Stimulated activated naive CD8-positive, alpha-beta T cell treated with anti-CD3 and anti-CD28 coated beads, Interleukin-15, Interleukin-2, amounts not matched to agents 100 U/mL and 50 U/mL, for 24 hours (primary cell): Measurements from ENCODE around the gene SLC35F3.
"Not testable (repeated sequence)": the region's sequence is repeated elsewhere in the genome, so short reads cannot be mapped to it uniquely, and the experiment has no call there.

Source experiments
- ATAC-seq: fragments of 150-1000 bp; cut with Tn5 transposase; one replicate; pipeline ENCODE4 v1.10.0; 2021
- DNase-seq: peaks from one replicate; pipeline ENCODE4 v3.0.0; 2021

Gene SLC35F3

DNA sequence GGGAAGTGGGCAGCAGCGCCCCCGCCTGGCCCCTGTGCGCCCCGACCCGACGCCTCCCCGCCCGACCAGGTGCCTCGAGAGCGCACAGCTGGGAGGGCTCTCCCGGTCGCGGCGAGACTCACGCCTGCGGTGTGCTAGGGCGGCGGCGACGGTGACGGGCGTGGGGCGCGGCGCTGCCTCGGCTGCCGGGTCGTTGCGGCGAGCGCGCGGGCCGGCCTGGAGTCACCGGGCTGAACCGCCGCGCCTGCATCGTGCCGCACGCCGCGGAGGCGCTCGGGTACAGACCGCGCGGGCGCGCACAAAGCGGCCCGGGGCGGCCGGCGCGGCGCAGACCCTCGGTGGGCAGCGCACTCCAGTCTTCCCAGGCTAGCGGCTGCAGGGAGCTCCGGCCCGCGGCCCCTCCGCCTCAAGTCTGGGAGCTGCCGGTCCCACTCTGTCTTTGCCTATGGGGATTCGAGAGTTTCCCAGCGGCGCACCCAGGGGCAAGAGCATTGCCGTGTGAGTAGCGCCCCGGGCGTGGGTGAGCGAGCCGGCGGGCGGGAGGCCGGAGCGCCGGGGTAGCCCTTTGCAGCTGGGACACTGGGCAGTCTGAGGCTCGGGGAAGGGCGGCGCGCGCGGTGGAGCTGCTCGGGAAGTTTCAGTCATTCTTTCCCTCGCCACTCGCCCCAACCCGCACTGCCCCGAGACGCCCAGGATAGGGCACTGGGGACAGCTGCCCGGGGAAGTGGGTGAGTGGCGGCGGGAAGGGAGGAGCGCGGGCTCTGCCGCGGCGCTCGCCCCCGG, at the start of gene SLC35F3:
Gene SLC35F3 (plus strand): TSS at position 44 of the 783 bp plus-strand sequence.
- peak; percentile 24 for DNase-seq
- ATAC-seq: peak; percentile 40

DNA sequence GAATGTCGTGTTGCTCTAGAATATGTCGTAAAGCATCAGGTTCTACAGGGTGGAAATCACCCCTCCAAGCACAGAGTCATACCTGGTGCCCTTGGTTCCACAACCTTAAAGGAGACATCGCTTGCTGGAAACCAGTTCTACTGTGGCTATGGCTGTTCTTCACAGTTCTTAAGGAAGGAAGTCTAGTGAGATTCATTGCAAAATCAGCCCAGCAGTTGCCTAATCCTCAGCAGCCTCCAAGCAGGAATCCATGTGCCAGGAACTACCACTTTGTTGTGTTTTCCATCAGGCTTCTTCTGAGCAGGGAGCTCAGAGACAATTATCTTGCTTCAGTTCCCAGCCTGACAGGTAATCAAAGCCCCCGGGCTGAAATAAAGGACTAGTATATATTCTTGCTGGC, 45.0 kb upstream of the SLC35F3 start:
- DNase-seq: no peak
- no peak for ATAC-seq

GRCh38 chr1:233863901-233864545, 40.5 kb upstream of the SLC35F3 start:
- no peak for DNase-seq
- ATAC-seq: no peak

DNA sequence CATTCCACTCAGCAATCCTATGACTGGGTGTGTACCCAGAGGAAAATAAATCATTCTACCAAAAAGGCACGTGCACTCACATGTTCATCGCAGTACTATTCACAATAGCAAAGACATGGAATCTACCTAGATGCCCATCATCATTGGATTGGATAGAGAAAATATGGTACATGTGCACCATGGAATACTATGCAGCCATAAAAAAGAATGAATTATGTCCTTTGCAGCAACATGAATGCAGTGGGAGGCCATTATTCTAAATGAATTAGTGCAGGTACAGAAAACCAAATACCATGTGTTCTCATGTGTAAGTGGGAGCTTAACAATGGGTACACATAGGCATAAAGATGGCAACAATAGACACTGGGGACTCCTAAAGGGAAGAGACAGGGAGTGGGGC, 39.9 kb upstream of the SLC35F3 start:
- DNase-seq (no peak), ATAC-seq (no peak)

DNA sequence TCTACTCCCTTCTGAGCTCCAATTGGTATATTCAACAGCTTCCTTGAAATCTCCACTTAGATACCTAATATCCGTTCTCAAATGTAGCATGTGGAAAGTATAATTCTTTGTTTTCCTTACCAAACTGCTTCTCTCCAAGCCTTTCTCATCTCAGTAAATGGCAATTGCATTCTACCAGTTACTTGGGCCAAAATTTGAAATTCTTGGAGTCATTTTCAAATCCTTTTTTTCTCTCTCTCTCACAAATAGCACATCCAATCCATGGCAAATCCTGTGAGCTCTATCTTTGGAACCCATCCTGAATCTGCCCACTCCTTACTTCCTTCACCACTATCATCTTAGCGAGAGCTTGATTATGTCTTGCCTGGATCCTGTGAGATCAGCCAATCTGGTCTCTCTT, 39.3 kb upstream of the SLC35F3 start:
- DNase-seq (no peak), ATAC-seq (no peak)

DNA sequence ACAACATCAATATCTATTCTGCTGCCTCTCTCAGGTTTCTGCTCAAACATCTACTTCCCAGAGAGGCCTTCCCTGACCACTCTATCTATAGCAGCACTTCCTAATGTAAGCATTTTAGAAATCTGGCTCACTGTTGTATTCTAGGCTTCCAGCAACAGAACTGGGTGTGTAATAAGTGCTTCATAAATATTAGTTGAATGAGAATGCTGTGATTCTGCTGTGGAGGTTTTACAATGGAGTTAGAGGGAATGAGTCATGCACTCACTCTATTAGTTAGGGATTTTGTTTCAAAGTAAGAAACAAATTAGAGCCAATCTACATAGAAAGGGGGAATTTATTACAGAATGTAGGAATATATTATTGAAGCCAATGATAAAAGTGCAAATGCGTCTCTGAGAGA, 38.6 kb upstream of the SLC35F3 start:
- DNase-seq (no peak), ATAC-seq (no peak)

DNA sequence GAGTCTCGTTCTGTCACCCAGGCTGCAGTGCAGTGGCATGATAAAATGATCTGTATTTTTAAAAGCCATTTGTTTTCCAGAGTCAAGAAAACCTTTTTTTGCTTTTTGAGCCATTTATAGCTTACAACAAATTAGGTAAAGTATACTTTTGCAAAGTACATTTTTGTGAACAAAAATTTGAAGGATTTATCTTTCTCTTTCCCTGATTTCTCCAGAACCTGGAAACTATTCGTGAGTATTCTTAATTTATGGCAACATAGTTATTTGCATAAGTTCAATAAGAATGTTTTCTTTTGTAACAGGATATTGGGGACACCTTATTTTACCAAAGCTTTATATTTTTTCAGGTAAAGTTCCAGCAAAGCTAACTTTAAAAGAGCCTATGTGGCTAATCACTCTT, 37.4 kb upstream of the SLC35F3 start:
- no peak for ATAC-seq
- no peak for DNase-seq

DNA sequence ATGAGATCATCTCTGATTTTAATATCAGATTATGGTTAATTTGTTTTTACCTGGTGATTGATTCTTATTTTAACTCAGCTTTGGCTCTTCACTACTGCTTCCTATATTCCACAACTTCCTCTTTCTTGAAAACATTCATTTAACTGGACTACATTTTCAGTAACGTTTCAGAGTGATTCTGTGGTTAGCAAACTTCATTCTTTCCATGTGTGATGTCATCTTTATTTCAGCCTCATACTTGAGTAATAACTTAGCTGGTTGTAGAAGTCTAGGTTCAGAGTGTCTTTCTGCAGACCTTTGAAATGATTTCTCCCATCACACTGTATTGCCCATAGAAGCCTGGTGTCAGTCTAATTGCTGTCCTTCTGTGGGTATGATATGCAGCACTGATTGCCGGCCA, 36.0 kb upstream of the SLC35F3 start:
- no peak for ATAC-seq
- DNase-seq: no peak

GRCh38 chr1:233869680-233870079, 34.8 kb upstream of the SLC35F3 start:
- DNase-seq: no peak
- no peak for ATAC-seq

GRCh38 chr1:233873666-233874065, 30.8 kb upstream of the SLC35F3 start:
- no peak for DNase-seq
- no peak for ATAC-seq

DNA sequence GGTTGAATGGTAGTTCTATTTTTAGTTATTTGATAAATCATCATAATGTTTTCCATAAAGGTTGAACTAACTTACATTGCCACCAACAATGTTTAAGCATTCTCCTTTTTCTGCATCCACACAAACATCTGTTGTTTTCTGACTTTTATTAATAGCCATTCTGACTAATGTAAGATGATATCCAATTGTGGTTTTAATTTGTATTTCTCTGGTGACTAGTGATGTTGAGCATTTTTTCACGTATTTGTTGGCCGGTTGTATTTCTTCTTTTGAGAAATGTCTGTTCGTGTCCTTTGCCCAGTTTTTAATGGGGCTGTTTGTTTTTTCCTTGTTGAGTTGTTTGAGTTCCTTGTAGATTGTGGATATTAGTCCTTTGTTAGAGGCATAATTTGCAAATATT, 24.6 kb upstream of the SLC35F3 start:
- DNase-seq: no peak
- ATAC-seq: no peak

GRCh38 chr1:233883671-233884070, 20.8 kb upstream of the SLC35F3 start:
- ATAC-seq (no peak), DNase-seq (no peak)

- ATAC-seq (no peak), DNase-seq (no peak)
Observed at GRCh38 chr1:233884461-233885151, 19.9 kb upstream of the SLC35F3 start.

DNA sequence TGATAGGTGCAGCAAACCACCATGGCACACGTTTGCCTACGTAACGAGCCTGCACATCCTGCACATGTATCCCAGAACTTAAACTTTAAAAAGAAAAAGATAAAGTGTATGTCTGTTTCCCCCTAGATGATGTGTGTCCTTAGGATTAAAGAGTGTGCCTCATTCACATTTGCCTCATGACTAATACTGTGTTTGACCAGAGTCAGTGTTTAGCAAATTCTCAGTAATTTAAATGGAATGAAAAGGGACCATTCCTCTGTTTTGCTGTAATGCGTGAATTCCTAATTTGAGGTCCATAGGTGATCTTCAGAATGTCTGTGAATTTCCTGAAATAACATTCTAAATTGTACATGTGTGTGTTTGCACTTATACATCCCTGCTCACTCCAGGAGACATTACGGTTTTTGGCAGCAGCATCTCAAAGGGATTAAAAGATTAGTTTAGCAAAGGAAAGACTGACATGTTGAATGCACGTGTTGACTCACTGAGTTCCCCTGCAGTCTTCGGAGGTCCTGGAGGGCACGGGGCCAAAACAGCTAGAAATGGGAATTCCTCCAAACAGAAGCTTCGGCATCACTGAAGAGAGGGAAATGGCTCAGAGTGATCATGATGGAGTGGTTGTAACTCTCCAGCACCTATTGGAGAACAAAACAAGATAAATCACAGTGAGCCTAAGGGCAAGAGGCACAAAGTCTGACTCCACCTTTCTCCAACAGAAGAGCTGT, 19.1 kb upstream of the SLC35F3 start:
- no peak for ATAC-seq
- no peak for DNase-seq

DNA sequence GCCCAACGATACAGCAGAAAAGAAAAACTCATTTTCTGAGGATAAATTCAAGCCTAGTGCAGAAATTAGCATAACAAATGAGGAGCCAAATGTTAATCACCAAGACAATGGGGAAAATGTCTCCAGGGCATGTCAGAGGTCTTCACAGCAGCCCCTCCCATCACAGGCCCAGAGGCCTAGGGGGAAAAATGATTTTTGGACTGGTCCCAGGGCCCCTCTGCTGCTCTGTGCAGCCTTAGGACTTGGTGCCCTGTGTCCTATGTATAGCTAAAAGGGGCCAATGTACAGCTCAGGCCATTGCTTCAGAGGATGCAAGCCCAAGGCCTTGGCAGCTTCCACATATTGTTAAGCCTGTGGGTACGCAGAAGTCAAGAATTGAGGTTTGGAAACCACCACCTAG, 13.3 kb upstream of the SLC35F3 start:
- not testable (repeated sequence) for DNase-seq, ATAC-seq

DNA sequence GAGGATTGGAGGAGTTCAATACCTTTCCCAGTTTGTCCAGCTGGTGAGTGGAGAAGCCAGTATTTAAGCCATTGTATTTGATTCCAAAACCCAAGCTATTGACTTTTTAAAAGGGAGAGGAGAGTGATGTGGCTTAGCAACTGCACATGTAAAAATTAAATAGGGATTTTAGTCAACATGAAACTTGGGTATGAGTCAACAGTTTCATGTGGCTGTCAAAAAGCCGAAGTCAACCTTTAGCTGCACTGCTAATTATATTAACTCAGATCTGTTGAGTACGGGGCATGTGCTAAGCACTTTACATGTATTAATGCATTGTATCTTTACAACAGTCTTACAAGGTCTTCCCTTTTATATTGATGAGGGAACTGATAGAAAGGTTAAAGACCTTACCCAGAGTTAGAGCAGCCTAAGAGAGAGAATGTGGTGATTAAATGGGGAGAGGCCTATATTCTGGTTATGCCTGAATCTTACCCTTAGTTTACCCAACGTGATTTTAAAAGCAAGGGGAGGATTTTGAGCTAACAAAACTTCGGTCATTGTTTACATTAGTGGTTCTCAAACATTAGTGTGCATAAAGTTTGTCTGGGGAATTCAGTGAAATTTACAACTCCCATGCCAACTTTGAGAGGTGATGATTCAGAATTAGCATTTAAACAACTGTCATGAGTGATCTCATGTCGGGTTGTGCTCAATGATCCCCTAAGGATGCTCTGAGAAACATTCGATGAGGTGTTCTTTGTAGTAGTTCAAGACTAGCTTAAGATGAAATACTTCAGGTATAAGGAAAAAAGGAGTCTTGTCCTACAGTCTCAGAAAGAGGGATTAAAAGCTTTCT, 6.9 kb upstream of the SLC35F3 start:
- ATAC-seq (peak; percentile 71), DNase-seq (no peak)

GRCh38 chr1:233901495-233901894, 3.0 kb upstream of the SLC35F3 start:
- no peak for ATAC-seq
- no peak for DNase-seq

DNA sequence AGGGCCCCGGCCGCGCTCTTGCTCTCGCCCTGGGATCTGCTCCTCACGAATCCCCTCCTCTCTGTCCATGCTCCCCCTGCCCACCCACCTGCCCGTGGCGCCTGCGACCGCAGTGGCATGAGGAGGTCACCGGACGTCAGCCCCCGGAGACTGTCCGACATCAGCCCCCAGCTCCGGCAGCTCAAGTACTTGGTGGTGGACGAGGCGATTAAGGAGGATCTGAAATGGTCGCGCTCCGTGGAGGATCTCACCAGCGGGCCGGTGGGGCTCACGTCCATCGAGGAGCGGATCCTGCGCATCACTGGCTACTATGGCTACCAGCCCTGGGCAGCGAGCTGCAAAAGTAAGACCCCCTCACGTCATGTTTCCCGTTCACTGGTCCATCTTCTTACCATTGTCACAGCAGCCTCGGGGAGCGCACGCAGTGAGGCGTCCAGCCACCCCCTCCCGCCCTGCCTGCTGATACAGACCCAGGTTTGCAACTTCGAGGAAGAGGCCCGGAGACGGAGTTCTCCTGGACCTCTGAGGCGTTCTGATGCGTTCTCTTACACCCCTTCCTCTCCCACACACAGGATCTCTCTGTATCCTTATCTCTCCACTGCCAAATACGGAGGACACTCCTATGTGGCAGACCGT, 1.1 kb downstream of the SLC35F3 start:
- ATAC-seq: no peak
- DNase-seq: no peak

DNA sequence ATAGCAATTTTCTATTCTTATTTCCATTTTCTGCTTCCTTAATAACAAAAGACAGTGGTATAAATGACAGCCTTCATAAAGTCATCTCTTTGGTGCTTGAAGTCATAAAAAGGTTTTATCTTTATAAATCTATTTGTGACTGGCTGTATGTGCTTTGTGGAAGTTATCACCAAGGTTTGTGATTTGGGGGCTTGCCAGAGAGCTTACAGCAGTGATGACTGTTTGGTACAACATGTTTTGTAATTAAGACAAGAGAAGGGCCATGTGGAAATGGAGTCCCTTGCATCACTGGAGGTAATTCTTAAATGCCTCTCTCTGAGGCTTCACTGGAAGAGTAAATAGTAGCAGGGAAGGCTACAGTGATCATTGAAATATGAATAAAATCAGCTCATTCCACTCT, 2.7 kb downstream of the SLC35F3 start:
- ATAC-seq: no peak
- no peak for DNase-seq

GRCh38 chr1:233908092-233908491, 3.6 kb downstream of the SLC35F3 start:
- ATAC-seq (no peak), DNase-seq (no peak)

DNA sequence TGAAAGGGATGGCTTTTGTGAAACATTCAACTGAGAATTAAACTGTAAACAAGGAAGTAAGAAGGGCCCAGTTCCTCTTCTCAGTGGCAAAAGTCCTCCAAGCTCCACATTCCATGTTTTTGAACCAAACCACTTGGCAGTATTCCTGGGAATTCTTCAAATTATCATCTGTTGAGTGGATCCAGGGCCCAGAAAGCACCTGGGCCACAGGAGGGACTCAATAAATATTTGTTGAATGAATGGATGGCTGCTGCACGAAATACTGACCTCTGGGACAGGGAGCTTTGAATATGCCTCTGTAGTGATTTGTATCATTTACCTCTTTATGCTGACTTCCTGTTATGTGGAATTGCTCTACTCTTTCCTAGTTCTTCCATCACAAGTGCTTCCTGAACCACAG, 4.7 kb downstream of the SLC35F3 start:
- ATAC-seq: no peak
- DNase-seq: no peak
